Astrocyte (in vitro differentiated cells and primary cell): ENCODE results near the gene INPP5A. TPM values are rescaled to one million over a fixed set of nuclear protein-coding genes. Genes with fewer than 3 reads are reported as not detected.

Experiments used
- DNase-seq: peaks from one replicate; pipeline ENCODE4 v3.0.0-alpha.2; 2010; ENCODE audit warnings: low read depth
- FAIRE-seq: peaks from 2 replicates; lab custom pipeline; 2011; peaks lifted over from hg19 to GRCh38; lab: Jason Lieb, UNC
- H2AFZ ChIP-seq: 2 replicates; pipeline ENCODE4 v1.6.0; 2012; ENCODE audit warnings: low read depth, low read length, inconsistent platforms
- H3K27ac ChIP-seq: 2 replicates; pipeline ENCODE4 v1.5.1; 2011; ENCODE audit warnings: low read depth, low read length, inconsistent platforms
- H3K27me3 ChIP-seq: 2 replicates; pipeline ENCODE4 v1.6.0; 2011; ENCODE audit warnings: low read length, inconsistent platforms; ENCODE audit not compliant: insufficient read depth
- H3K36me3 ChIP-seq: 2 replicates; pipeline ENCODE4 v1.5.1; 2011; ENCODE audit warnings: low read length, inconsistent platforms; ENCODE audit not compliant: insufficient read depth
- H3K4me1 ChIP-seq: 2 replicates; pipeline ENCODE4 v1.5.1; 2011; ENCODE audit warnings: low read length, inconsistent platforms; ENCODE audit not compliant: insufficient read depth
- H3K4me2 ChIP-seq: 2 replicates; pipeline ENCODE4 v1.6.0; 2012; ENCODE audit warnings: low read length, inconsistent platforms
- H3K4me3 ChIP-seq: 2 replicates; pipeline ENCODE4 v1.5.1; 2011; ENCODE audit warnings: low read depth, mild to moderate bottlenecking, low read length, inconsistent platforms; ENCODE audit not compliant: insufficient read depth
- H3K79me2 ChIP-seq: 2 replicates; pipeline ENCODE4 v1.6.0; 2012; ENCODE audit warnings: mild to moderate bottlenecking, low read length, inconsistent platforms; ENCODE audit not compliant: insufficient read depth
- H3K9ac ChIP-seq: 2 replicates; pipeline ENCODE4 v1.6.0; 2012; ENCODE audit warnings: mild to moderate bottlenecking, low read length, inconsistent platforms
- H3K9me3 ChIP-seq: 2 replicates; pipeline ENCODE4 v1.5.1; 2012; ENCODE audit warnings: low read depth, mild to moderate bottlenecking, low read length, inconsistent platforms; ENCODE audit not compliant: insufficient read depth
- H4K20me1 ChIP-seq: 2 replicates; pipeline ENCODE4 v1.6.0; 2012; ENCODE audit warnings: low read length, inconsistent platforms; ENCODE audit not compliant: insufficient read depth
- H3K27ac Mint-ChIP-seq: one replicate; pipeline ENCODE4 v1.8.0; 2021; ENCODE audit warnings: mild to moderate bottlenecking, mixed read lengths; ENCODE audit not compliant: unreplicated experiment
- H3K27me3 Mint-ChIP-seq: one replicate; pipeline ENCODE4 v1.8.0; 2021; ENCODE audit warnings: low read depth, mixed read lengths; ENCODE audit not compliant: unreplicated experiment
- H3K36me3 Mint-ChIP-seq: one replicate; pipeline ENCODE4 v1.8.0; 2021; ENCODE audit warnings: low read depth, mixed read lengths; ENCODE audit not compliant: unreplicated experiment
- H3K4me1 Mint-ChIP-seq: one replicate; pipeline ENCODE4 v1.8.0; 2021; ENCODE audit warnings: low read depth, mixed read lengths; ENCODE audit not compliant: unreplicated experiment
- H3K4me3 Mint-ChIP-seq: one replicate; pipeline ENCODE4 v1.8.0; 2021; ENCODE audit warnings: mild to moderate bottlenecking, moderate library complexity, mixed read lengths; ENCODE audit not compliant: unreplicated experiment
- H3K9me3 Mint-ChIP-seq: one replicate; pipeline ENCODE4 v1.8.0; 2021; ENCODE audit warnings: mild to moderate bottlenecking, mixed read lengths; ENCODE audit not compliant: unreplicated experiment
- EZH2 ChIP-seq: IDR thresholded peaks from 2 replicates; pipeline ENCODE4 v1.6.1; 2012; ENCODE audit warnings: mild to moderate bottlenecking, low read length, inconsistent platforms; ENCODE audit not compliant: insufficient read depth
- total RNA-seq: library from RNA; stranded (reverse); gene quantifications from 2 replicates; pipeline ENCODE4 v1.2.1, GENCODE V29; 2021
- TF ChIP-seq, protein P1 (sequence below): IDR thresholded peaks from 2 replicates; pipeline ENCODE4 v1.5.1; 2011; ENCODE audit warnings: low read depth, mild to moderate bottlenecking, inconsistent platforms, low read length, moderate library complexity; ENCODE audit not compliant: insufficient read depth

The INPP5A gene
- total RNA-seq, 1 donor from 2014 or later: 39.1 TPM

DNA sequence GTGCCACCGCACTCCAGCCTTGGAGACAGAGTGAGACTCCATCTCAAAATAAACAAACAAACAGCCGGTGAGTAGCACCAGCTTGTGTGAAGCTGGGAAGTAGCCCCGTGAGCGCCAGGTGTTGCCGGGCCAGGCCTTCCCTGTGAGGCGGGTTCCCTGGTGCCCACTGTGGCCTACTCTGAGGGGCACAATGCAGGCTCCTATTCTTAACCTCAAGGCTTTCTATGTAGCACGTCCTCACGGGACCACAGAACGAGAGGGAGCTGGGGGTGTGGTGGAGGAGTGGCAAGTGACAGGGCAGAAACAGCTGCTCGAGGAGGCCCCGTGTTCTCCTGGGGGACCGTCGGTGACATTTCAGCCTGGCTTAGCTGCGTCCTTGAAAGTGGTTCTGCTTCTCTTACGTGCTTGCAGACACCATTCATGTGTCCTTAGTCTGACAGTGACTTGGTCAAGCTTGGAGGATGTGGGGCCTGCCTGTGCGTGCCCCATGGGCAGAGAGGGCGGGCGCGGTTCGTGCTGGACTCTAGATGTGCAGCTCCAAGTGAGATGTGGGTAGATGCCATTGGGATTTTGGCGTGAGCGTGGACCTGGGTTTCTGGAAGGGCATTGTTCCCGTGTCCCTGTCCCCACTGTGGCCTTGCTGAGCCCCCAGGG is 131.7 kb downstream of the INPP5A start:
- no peak for TF ChIP-seq EZH2
- TF ChIP-seq, protein P1, sequence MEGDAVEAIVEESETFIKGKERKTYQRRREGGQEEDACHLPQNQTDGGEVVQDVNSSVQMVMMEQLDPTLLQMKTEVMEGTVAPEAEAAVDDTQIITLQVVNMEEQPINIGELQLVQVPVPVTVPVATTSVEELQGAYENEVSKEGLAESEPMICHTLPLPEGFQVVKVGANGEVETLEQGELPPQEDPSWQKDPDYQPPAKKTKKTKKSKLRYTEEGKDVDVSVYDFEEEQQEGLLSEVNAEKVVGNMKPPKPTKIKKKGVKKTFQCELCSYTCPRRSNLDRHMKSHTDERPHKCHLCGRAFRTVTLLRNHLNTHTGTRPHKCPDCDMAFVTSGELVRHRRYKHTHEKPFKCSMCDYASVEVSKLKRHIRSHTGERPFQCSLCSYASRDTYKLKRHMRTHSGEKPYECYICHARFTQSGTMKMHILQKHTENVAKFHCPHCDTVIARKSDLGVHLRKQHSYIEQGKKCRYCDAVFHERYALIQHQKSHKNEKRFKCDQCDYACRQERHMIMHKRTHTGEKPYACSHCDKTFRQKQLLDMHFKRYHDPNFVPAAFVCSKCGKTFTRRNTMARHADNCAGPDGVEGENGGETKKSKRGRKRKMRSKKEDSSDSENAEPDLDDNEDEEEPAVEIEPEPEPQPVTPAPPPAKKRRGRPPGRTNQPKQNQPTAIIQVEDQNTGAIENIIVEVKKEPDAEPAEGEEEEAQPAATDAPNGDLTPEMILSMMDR: no peak
- no peaks in the 10 kb centered on the region for H3K27me3 Mint-ChIP-seq
- Histone ChIP-seq H2AFZ (no peak overlapping the region), H3K27me3 (no peaks in the 10 kb centered on the region), H4K20me1 (peaks cover 6% of the 10 kb centered on the region), H3K9me3 (no peaks in the 10 kb centered on the region), H3K79me2 (peaks cover 37% of the 10 kb centered on the region), H3K4me3 (no peak overlapping the region), H3K9ac (no peak overlapping the region), H3K4me2 (no peak overlapping the region), H3K36me3 (no peaks in the 10 kb centered on the region), H3K4me1 (peaks cover 27% of the 10 kb centered on the region), H3K27ac (no peak overlapping the region)
- DNase-seq (no peak), FAIRE-seq (no peak)
- H3K4me1 Mint-ChIP-seq: peaks cover 22% of the 10 kb centered on the region
- H3K9me3 Mint-ChIP-seq: peaks cover 2% of the 10 kb centered on the region
- H3K36me3 Mint-ChIP-seq: peaks cover 15% of the 10 kb centered on the region
- H3K27ac Mint-ChIP-seq: no peak overlapping the region
- H3K4me3 Mint-ChIP-seq: no peak overlapping the region

DNA sequence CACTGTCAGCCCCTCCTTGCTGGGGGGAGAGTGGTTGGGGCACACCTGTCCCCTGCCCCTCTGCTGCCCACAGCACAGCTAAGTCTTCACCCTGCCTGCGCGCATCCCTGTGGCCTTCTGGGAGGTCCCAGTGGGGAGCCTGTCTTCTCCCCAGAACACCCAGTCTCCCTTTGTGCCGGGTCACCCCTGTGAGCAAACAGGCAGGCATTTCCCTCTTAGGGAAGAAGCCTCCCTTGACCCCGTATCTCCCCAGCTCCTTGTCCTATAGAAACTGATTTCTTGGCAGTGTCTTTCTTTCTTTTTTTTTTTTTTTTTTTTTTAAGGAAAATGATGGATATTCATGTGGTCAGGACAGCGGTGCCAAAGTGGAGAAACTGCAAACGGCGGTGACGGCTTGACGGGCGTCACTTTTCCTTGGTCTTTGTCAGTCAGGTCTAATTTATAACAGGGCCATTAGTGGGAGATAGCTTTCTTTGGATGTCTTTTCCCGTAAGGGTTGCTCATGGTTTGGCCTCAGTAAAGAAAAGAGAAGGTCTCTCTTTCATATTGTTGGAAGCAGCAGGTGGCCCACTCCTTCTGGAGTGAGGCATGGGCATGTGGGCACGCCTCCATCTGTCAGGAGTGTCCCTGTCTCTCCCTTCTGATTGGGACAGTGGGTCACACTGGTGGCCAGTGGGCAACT is 133.1 kb downstream of the INPP5A start:
- peaks cover 2% of the 10 kb centered on the region for H3K9me3 Mint-ChIP-seq
- H3K27ac Mint-ChIP-seq: no peak overlapping the region
- Histone ChIP-seq H3K9me3 (no peaks in the 10 kb centered on the region), H3K36me3 (no peaks in the 10 kb centered on the region), H3K4me1 (peaks cover 27% of the 10 kb centered on the region), H3K27ac (no peak overlapping the region), H3K4me3 (no peak overlapping the region), H3K9ac (no peak overlapping the region), H3K79me2 (peaks cover 37% of the 10 kb centered on the region), H2AFZ (no peak overlapping the region), H3K4me2 (no peak overlapping the region), H3K27me3 (no peaks in the 10 kb centered on the region), H4K20me1 (peaks cover 6% of the 10 kb centered on the region)
- DNase-seq (no peak), FAIRE-seq (no peak)
- no peak overlapping the region for H3K4me3 Mint-ChIP-seq
- H3K36me3 Mint-ChIP-seq: peaks cover 23% of the 10 kb centered on the region
- TF ChIP-seq, protein P1: no peak
- no peak for TF ChIP-seq EZH2
- H3K27me3 Mint-ChIP-seq: no peaks in the 10 kb centered on the region
- peaks cover 20% of the 10 kb centered on the region for H3K4me1 Mint-ChIP-seq
